ENCODE measurements around the gene NEURL1B.

The NEURL1B gene

GRCh38 chr5:172730981-172731679 is 90.1 kb downstream of the NEURL1B start:
- no peaks in the 10 kb centered on the region for H3K27me3 ChIP-seq (ENCODE audit: insufficient read depth, poor library complexity, severe bottlenecking)
- no peak overlapping the region for H3K4me3 ChIP-seq (replicated peaks; ENCODE audit: insufficient read depth, low read length)
- H3K27ac ChIP-seq (replicated peaks): no peak overlapping the region
- no peak for DNase-seq (ENCODE audit: low read depth in 1 of 2, low spot score in 1 of 2)
- TF ChIP-seq REST (IDR thresholded peaks at IDR 0.05; ENCODE audit: insufficient replicate concordance, low read depth): no peak
- TF ChIP-seq SPI1 (IDR thresholded peaks at IDR 0.05; ENCODE audit: borderline replicate concordance, low read depth): no peak
- no peak for TF ChIP-seq CTCF (IDR thresholded peaks at IDR 0.05; ENCODE audit: insufficient read depth, low read length)
- TF ChIP-seq POLR2AphosphoS5 (IDR thresholded peaks at IDR 0.05; ENCODE audit: low read depth): no peak
- no peak for TF ChIP-seq GABPA (IDR thresholded peaks at IDR 0.05; ENCODE audit: low read depth)

DNA sequence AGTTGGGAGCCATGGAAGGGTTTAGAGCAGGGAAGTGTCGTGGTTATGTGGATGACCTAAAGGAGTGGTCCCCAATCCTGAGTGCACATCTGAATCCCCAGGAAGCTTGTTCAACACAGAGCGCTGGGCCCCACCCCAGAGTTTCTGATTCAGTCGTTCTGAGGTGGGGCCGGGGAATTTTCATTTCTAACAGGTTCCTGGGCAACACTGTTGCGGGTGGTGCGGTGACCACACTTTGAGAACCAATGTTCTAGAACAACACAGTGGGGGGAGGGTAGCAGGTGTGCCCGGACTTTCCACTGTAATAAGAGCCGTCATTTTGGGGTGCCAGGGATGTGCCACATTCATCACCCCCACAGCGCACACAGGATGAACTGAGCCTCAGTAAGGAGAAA is 90.6 kb downstream of the NEURL1B start:
- no peaks in the 10 kb centered on the region for H3K27me3 ChIP-seq (ENCODE audit: insufficient read depth, poor library complexity, severe bottlenecking)
- TF ChIP-seq POLR2AphosphoS5 (IDR thresholded peaks at IDR 0.05; ENCODE audit: low read depth) (no peak), CTCF (IDR thresholded peaks at IDR 0.05; ENCODE audit: insufficient read depth, low read length) (no peak), SPI1 (IDR thresholded peaks at IDR 0.05; ENCODE audit: borderline replicate concordance, low read depth) (no peak), REST (IDR thresholded peaks at IDR 0.05; ENCODE audit: insufficient replicate concordance, low read depth) (no peak), GABPA (IDR thresholded peaks at IDR 0.05; ENCODE audit: low read depth) (no peak)
- no peak overlapping the region for H3K4me3 ChIP-seq (replicated peaks; ENCODE audit: insufficient read depth, low read length)
- H3K27ac ChIP-seq (replicated peaks): no peak overlapping the region
- no peak for DNase-seq (ENCODE audit: low read depth in 1 of 2, low spot score in 1 of 2)

DNA sequence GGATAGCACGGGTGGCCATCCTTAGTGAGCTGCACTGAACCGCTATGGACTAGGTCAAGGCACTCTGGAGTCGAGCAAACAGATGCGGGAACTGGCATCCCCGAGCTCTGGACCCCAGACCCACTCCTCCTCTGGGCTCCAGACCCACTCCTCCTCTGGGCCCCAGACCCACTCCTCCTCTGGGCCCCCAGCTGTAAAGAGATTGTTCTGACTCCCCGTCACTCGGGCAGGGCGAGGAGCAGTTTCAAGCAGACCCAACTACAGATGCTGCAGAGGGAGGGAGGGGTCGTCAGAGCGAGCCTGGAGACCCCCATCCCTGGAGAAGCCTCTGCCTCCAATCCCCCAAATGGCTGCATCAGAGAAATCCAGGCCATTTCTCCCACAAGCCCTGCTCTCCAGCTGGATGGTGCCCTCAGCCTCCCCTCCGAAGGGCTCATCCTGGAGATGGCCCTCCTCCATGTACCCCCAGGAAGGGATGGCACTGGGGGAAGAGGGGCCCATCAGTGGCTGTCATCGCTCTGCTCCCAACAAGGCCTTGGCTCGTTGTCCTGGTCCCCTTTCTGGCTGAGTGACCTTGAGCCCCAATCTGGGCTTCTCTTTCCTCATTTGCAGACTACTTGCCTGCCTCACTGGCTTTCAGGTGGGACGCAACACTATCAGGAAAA is 91.3 kb downstream of the NEURL1B start:
- no peak for DNase-seq (ENCODE audit: low read depth in 1 of 2, low spot score in 1 of 2)
- no peaks in the 10 kb centered on the region for H3K27me3 ChIP-seq (ENCODE audit: insufficient read depth, poor library complexity, severe bottlenecking)
- TF ChIP-seq CTCF (IDR thresholded peaks at IDR 0.05; ENCODE audit: insufficient read depth, low read length): no peak
- no peak for TF ChIP-seq POLR2AphosphoS5 (IDR thresholded peaks at IDR 0.05; ENCODE audit: low read depth)
- no peak for TF ChIP-seq GABPA (IDR thresholded peaks at IDR 0.05; ENCODE audit: low read depth)
- no peak for TF ChIP-seq SPI1 (IDR thresholded peaks at IDR 0.05; ENCODE audit: borderline replicate concordance, low read depth)
- no peak for TF ChIP-seq REST (IDR thresholded peaks at IDR 0.05; ENCODE audit: insufficient replicate concordance, low read depth)
- H3K27ac ChIP-seq (replicated peaks): no peak overlapping the region
- H3K4me3 ChIP-seq (replicated peaks; ENCODE audit: insufficient read depth, low read length): no peak overlapping the region

All from HL-60 (cell line).